ENCODE measurements around the gene RNF180. TPM values are rescaled to one million over a fixed set of nuclear protein-coding genes. Genes with fewer than 3 reads are reported as not detected.

Gene RNF180
- total RNA-seq, 1 experiment from 2014 or later, result 5.4 TPM

DNA sequence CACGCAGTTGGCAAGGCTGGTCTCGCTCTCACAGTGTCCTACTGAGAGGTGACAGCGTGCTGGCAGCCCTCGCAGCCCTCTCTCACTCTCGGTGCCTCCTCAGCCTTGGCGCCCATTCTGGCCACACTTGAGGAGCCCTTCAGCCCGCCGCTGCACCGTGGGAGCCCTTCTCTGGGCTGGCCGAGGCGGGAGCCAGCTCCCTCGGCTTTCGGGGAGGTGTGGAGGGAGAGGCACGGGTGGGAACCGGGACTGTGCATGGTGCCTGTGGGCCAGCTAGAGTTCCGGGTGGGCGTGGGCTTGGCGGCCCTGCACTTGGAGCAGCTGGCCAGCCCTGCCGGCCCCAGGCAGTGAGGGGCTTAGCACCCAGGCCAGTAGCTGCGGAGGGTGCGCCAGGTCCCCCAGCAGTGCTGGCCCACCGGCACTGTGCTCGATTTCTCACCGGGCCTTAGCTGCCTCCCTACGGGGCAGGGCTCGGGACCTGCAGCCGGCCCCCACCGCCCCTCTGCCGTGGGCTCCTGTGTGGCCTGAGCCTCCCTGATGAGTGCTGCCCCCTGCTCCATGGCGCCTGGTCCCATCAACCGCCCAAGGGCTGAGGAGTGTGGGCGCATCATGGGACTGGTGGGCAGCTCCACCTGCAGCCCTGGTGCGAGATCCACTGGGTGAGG lies 15.7 kb upstream of the RNF180 start:
- Histone ChIP-seq H2AFZ (ENCODE audit: low read length) (no peak overlapping the region), H3K9me2 (replicated peaks; ENCODE audit: low read length) (no peaks in the 10 kb centered on the region), H3K36me3 (ENCODE audit: low read depth, low read length) (0 out of 2 replicates have a peak, but pooled peaks cover 3% of the 10 kb centered on the region), H3K79me2 (ENCODE audit: low read length) (no peaks in the 10 kb centered on the region), H3K27ac (ENCODE audit: low read length) (no peak overlapping the region), H4K20me1 (ENCODE audit: low read length) (no peaks in the 10 kb centered on the region), H3K4me3 (ENCODE audit: low read length) (no peak overlapping the region), H3K9ac (ENCODE audit: low read length) (no peak overlapping the region), H3F3A (ENCODE audit: low read length, unreplicated experiment) (no peaks in the 10 kb centered on the region), H3K4me2 (ENCODE audit: low read length) (no peak overlapping the region), H3K4me1 (ENCODE audit: insufficient read depth, low read length) (peaks cover 6% of the 10 kb centered on the region; the same call in 1 of the 2 replicates), H3K9me3 (ENCODE audit: low read length) (no peaks in the 10 kb centered on the region; the same call in none of the 2 replicates), H3K27me3 (ENCODE audit: low read length) (no peaks in the 10 kb centered on the region)
- ATAC-seq (no peak), DNase-seq (no peak)
- TF ChIP-seq EZH2phosphoT487 (IDR thresholded peaks at IDR 0.05; ENCODE audit: borderline replicate concordance, low read length), result no peak
- TF ChIP-seq, protein P1, sequence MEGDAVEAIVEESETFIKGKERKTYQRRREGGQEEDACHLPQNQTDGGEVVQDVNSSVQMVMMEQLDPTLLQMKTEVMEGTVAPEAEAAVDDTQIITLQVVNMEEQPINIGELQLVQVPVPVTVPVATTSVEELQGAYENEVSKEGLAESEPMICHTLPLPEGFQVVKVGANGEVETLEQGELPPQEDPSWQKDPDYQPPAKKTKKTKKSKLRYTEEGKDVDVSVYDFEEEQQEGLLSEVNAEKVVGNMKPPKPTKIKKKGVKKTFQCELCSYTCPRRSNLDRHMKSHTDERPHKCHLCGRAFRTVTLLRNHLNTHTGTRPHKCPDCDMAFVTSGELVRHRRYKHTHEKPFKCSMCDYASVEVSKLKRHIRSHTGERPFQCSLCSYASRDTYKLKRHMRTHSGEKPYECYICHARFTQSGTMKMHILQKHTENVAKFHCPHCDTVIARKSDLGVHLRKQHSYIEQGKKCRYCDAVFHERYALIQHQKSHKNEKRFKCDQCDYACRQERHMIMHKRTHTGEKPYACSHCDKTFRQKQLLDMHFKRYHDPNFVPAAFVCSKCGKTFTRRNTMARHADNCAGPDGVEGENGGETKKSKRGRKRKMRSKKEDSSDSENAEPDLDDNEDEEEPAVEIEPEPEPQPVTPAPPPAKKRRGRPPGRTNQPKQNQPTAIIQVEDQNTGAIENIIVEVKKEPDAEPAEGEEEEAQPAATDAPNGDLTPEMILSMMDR (conservative IDR thresholded peaks at IDR 0.05; ENCODE audit: low read depth, low read length), result no peak
- TF ChIP-seq EZH2 (IDR thresholded peaks at IDR 0.05; ENCODE audit: low read length, unreplicated experiment), result no peak
- no TSS peak for BruUV-seq (replicated peaks)
- POLR2A ChIA-PET (ENCODE audit: unreplicated experiment), result no interaction called here
- CTCF ChIA-PET, result no interaction called here
- intact Hi-C loops (cut with micrococcal nuclease), result loop anchor here (5.0 kb wide), 1 partner anchor 462 kb away; no protein-coding TSS in a partner anchor

DNA sequence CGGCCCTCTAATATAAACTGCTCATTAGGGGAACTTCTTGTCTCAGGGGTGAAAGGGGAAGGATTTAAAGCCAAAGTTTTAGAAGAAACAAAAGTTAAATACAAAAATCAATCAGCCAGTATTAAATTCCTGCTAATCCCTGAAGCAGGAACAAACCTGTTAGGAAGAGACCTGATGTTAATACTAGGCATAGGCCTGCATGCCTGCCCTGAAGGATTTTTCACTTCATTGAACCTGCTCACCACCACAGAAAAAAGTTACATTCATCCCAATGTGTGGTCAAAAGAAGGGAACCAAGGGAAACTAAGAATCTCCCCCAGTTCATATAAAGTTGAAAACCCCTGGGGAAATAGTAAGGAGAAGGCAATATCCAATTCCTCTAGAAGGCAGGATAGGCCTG lies 9.4 kb upstream of the RNF180 start:
- no peaks in the 10 kb centered on the region for H3K27me3 ChIP-seq (ENCODE audit: low read length)
- H3F3A ChIP-seq (ENCODE audit: low read length, unreplicated experiment), result no peaks in the 10 kb centered on the region
- ChIA-PET CTCF (no interaction called here), POLR2A (ENCODE audit: unreplicated experiment) (no interaction called here)
- H3K9me3 ChIP-seq (ENCODE audit: low read length), result no peaks in the 10 kb centered on the region; the same call in none of the 2 replicates
- no peaks in the 10 kb centered on the region for H3K9me2 ChIP-seq (replicated peaks; ENCODE audit: low read length)
- 0 out of 2 replicates have a peak, but pooled peaks cover 3% of the 10 kb centered on the region for H3K36me3 ChIP-seq (ENCODE audit: low read depth, low read length)
- no peak for DNase-seq
- H3K9ac ChIP-seq (ENCODE audit: low read length), result no peak overlapping the region
- no peaks in the 10 kb centered on the region for H3K79me2 ChIP-seq (ENCODE audit: low read length)
- no peak overlapping the region for H3K27ac ChIP-seq (ENCODE audit: low read length)
- TF ChIP-seq EZH2 (IDR thresholded peaks at IDR 0.05; ENCODE audit: low read length, unreplicated experiment) (no peak), EZH2phosphoT487 (IDR thresholded peaks at IDR 0.05; ENCODE audit: borderline replicate concordance, low read length) (no peak)
- TF ChIP-seq, protein P1 (conservative IDR thresholded peaks at IDR 0.05; ENCODE audit: low read depth, low read length), result no peak
- BruUV-seq (replicated peaks), result no TSS peak
- intact Hi-C loops (cut with micrococcal nuclease), result no loop called here
- H3K4me1 ChIP-seq (ENCODE audit: insufficient read depth, low read length), result peaks cover 33% of the 10 kb centered on the region
- no peak overlapping the region for H2AFZ ChIP-seq (ENCODE audit: low read length)
- H3K4me3 ChIP-seq (ENCODE audit: low read length), result no peak overlapping the region
- ATAC-seq, result no peak
- no peak overlapping the region for H3K4me2 ChIP-seq (ENCODE audit: low read length)
- no peaks in the 10 kb centered on the region for H4K20me1 ChIP-seq (ENCODE audit: low read length)

DNA sequence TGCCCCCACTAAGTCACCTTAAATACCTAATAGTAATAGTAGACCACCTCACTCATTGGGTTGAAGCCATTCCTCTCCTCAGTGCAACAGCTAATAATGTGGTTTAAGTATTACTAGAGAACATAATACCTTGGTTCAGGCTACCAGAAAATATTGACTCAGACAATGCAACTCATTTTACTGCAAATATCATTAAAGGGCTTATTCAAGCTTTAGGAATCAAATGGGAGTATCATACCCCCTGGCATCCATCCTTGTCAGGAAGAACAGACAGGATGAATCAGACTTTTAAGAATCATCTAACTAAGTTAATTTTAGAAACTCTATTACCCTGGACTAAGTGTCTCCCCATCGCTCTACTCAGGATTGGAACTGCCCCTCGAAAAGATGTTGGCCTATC lies 6.8 kb upstream of the RNF180 start:
- DNase-seq, result peak; percentile 92
- H3K4me1 ChIP-seq (ENCODE audit: insufficient read depth, low read length), result peaks cover 42% of the 10 kb centered on the region
- intact Hi-C loops (cut with micrococcal nuclease), result no loop called here
- ATAC-seq, result peak; percentile 92
- H3K36me3 ChIP-seq (ENCODE audit: low read depth, low read length), result 0 out of 2 replicates have a peak, but pooled peaks cover under 1% of the 10 kb centered on the region
- H3K27me3 ChIP-seq (ENCODE audit: low read length), result no peaks in the 10 kb centered on the region
- H4K20me1 ChIP-seq (ENCODE audit: low read length), result no peaks in the 10 kb centered on the region
- H2AFZ ChIP-seq (ENCODE audit: low read length), result no peak overlapping the region
- no TSS peak for BruUV-seq (replicated peaks)
- H3F3A ChIP-seq (ENCODE audit: low read length, unreplicated experiment), result no peaks in the 10 kb centered on the region
- no peaks in the 10 kb centered on the region for H3K9me2 ChIP-seq (replicated peaks; ENCODE audit: low read length)
- no peaks in the 10 kb centered on the region; the same call in 1 of the 2 replicates for H3K9me3 ChIP-seq (ENCODE audit: low read length)
- no peaks in the 10 kb centered on the region for H3K79me2 ChIP-seq (ENCODE audit: low read length)
- H3K4me3 ChIP-seq (ENCODE audit: low read length), result peak overlapping the region; percentile 15; the same call in 1 of the 2 replicates
- H3K9ac ChIP-seq (ENCODE audit: low read length), result no peak overlapping the region
- ChIA-PET POLR2A (ENCODE audit: unreplicated experiment) (no interaction called here), CTCF (interaction anchor here (1.0 kb wide), 1 partner anchor 11 kb away, joined by 6 read pairs; no protein-coding TSS in a partner anchor)
- H3K4me2 ChIP-seq (ENCODE audit: low read length), result peak overlapping the region; percentile 68
- no peak for TF ChIP-seq EZH2 (IDR thresholded peaks at IDR 0.05; ENCODE audit: low read length, unreplicated experiment)
- TF ChIP-seq, protein P1 (conservative IDR thresholded peaks at IDR 0.05; ENCODE audit: low read depth, low read length), result no peak
- no peak for TF ChIP-seq EZH2phosphoT487 (IDR thresholded peaks at IDR 0.05; ENCODE audit: borderline replicate concordance, low read length)
- H3K27ac ChIP-seq (ENCODE audit: low read length), result peak overlapping the region; percentile 70

Data from PC-3 (cell line).